ENCODE data around the gene RALGDS.

RALGDS gene

GRCh38 chr9:133133681-133134387 lies 12.8 kb upstream of the RALGDS start:
- DNase-seq: peak; percentile 18 to 34

GRCh38 chr9:133132174-133132573 lies 11.1 kb upstream of the RALGDS start:
- DNase-seq: no peak

GRCh38 chr9:133131506-133131905 lies 10.5 kb upstream of the RALGDS start:
- no peak for DNase-seq

GRCh38 chr9:133130685-133131244 lies 9.7 kb upstream of the RALGDS start:
- DNase-seq: no peak

- DNase-seq: no peak
These were observed 8.2 kb upstream of the RALGDS start for GRCh38 chr9:133129001-133129795.

- no peak for DNase-seq
These were observed 7.1 kb upstream of the RALGDS start for GRCh38 chr9:133128152-133128551.

GRCh38 chr9:133127340-133127981 lies 6.4 kb upstream of the RALGDS start:
- no peak for DNase-seq

GRCh38 chr9:133126697-133127339 lies 5.8 kb upstream of the RALGDS start:
- DNase-seq: no peak

- no peak for DNase-seq
These were observed 5.1 kb upstream of the RALGDS start for GRCh38 chr9:133125941-133126696.

GRCh38 chr9:133124907-133125275 lies 3.9 kb upstream of the RALGDS start:
- no peak for DNase-seq

- no peak for DNase-seq
These were observed 3.3 kb upstream of the RALGDS start for GRCh38 chr9:133124123-133124906.

GRCh38 chr9:133122935-133123611 lies 2.0 kb upstream of the RALGDS start:
- no peak for DNase-seq

GRCh38 chr9:133122605-133122934 lies 1.5 kb upstream of the RALGDS start:
- DNase-seq: no peak

- DNase-seq: no peak
These were observed 993 bp upstream of the RALGDS start for GRCh38 chr9:133121915-133122550.

GRCh38 chr9:133120501-133121197 lies 391 bp downstream of the RALGDS start:
- DNase-seq: peak in 1 of 2 experiments; percentile 39

GRCh38 chr9:133119846-133120500 lies 1.1 kb downstream of the RALGDS start:
- DNase-seq: peak in 1 of 2 experiments; percentile 39

GRCh38 chr9:133119103-133119845 lies 1.8 kb downstream of the RALGDS start:
- DNase-seq: no peak

- DNase-seq: no peak
These were observed 2.5 kb downstream of the RALGDS start for GRCh38 chr9:133118568-133118967.

- DNase-seq: no peak
These were observed 2.9 kb downstream of the RALGDS start for GRCh38 chr9:133118179-133118520.

Data from NCI-H526 (cell line).